ENCODE results near the gene N4BP2.

GRCh38 chr4:40192114-40193015 is 135.7 kb downstream of the N4BP2 start:
- no peak for TF ChIP-seq POLR2AphosphoS5 (IDR thresholded peaks at IDR 0.05)
- TF ChIP-seq CTCF (IDR thresholded peaks at IDR 0.05): no peak

Measured in suprapubic skin (tissue), 3 donors.